IMR-90 (cell line): ENCODE results near the gene PHF20. TPM values are rescaled to one million over a fixed set of nuclear protein-coding genes. Genes with fewer than 3 reads are reported as not detected.

Source experiments
- ATAC-seq: fragments of 200-7000 bp; cut with Tn5 transposase; 2 replicates; pipeline ENCODE4 v1.9.1; 2020; ENCODE audit warnings: low read depth, mild to moderate bottlenecking, moderate library complexity
- BruUV-seq: library from RNA; stranded (reverse); fragments of 400-500 nt; replicated peaks from 2 replicates; lab custom pipeline; 2021; lab: Mats Ljungman, UMichigan
- CTCF ChIA-PET: fragments of 300-600 bp; formaldehyde crosslinking; extraction: SDS; loops from one replicate; lab custom pipeline; 2021; ENCODE audit warnings: antibody characterized with exemption; lab: Yijun Ruan, JAX
- POLR2A ChIA-PET: fragments of 300-600 bp; sonication (Branson Sonifier 250); formaldehyde crosslinking; loops from one replicate; lab custom pipeline; 2022; ENCODE audit warnings: antibody characterized with exemption; ENCODE audit not compliant: unreplicated experiment; lab: Charles Lee
- DNase-seq: peaks from one replicate; pipeline ENCODE4 v3.0.0; 2013
- H2AFZ ChIP-seq: replicated peaks from 2 replicates; pipeline ENCODE3; 2013; ENCODE audit warnings: low read length, mild to moderate bottlenecking; ENCODE audit not compliant: poor library complexity
- H2AK5ac ChIP-seq: 2 replicates; pipeline ENCODE4 v1.6.1; 2013; ENCODE audit warnings: low read depth, low read length, inconsistent platforms
- H2AK9ac ChIP-seq: replicated peaks from 2 replicates; pipeline ENCODE3; 2013; ENCODE audit warnings: mild to moderate bottlenecking, low read depth, low read length, moderate library complexity; ENCODE audit not compliant: poor library complexity
- H2BK120ac ChIP-seq: 2 replicates; pipeline ENCODE4 v1.6.1; 2013; ENCODE audit warnings: low read depth, low read length, inconsistent platforms
- H2BK15ac ChIP-seq: 3 replicates; pipeline ENCODE4 v1.6.1; 2013; ENCODE audit warnings: low read depth, low read length, inconsistent platforms
- H2BK20ac ChIP-seq: 2 replicates; pipeline ENCODE4 v1.6.1; 2013; ENCODE audit warnings: low read depth, mild to moderate bottlenecking, inconsistent platforms, low read length, moderate library complexity
- H2BK5ac ChIP-seq: 2 replicates; pipeline ENCODE4 v1.6.1; 2013; ENCODE audit warnings: mild to moderate bottlenecking, low read depth, low read length, inconsistent platforms; ENCODE audit not compliant: poor library complexity, severe bottlenecking
- H3K14ac ChIP-seq: replicated peaks from 2 replicates; pipeline ENCODE4 v1.6.1; 2013; ENCODE audit warnings: low read depth, low read length, inconsistent platforms
- H3K18ac ChIP-seq: 2 replicates; pipeline ENCODE4 v1.6.1; 2013; ENCODE audit warnings: low read depth, low read length, control low read depth
- H3K23ac ChIP-seq: 2 replicates; pipeline ENCODE4 v1.6.1; 2013; ENCODE audit warnings: low read depth, low read length, inconsistent platforms
- H3K27ac ChIP-seq: 2 replicates; pipeline ENCODE4 v1.5.1; 2013; ENCODE audit warnings: mild to moderate bottlenecking, control low read depth, low read length; ENCODE audit not compliant: insufficient read depth
- H3K27me3 ChIP-seq: 2 replicates; pipeline ENCODE4 v1.6.1; 2013; ENCODE audit warnings: low read length; ENCODE audit not compliant: control insufficient read depth, insufficient read depth
- H3K36me3 ChIP-seq: 2 replicates; pipeline ENCODE4 v1.6.1; 2013; ENCODE audit warnings: low read length, mixed read lengths; ENCODE audit not compliant: control insufficient read depth, insufficient read depth
- H3K4ac ChIP-seq: 2 replicates; pipeline ENCODE4 v1.6.1; 2013; ENCODE audit warnings: low read depth, low read length, inconsistent platforms
- H3K4me1 ChIP-seq: 2 replicates; pipeline ENCODE4 v1.6.1; 2013; ENCODE audit warnings: low read length, mixed read lengths; ENCODE audit not compliant: control insufficient read depth, insufficient read depth
- H3K4me2 ChIP-seq: 2 replicates; pipeline ENCODE4 v1.6.1; 2013; ENCODE audit warnings: low read depth, mild to moderate bottlenecking, control low read depth, low read length, moderate library complexity
- H3K4me3 ChIP-seq: 2 replicates; pipeline ENCODE4 v1.5.1; 2013; ENCODE audit warnings: low read depth, mild to moderate bottlenecking, control low read depth, low read length, moderate library complexity; ENCODE audit not compliant: insufficient read depth
- H3K56ac ChIP-seq: 2 replicates; pipeline ENCODE4 v1.6.1; 2013; ENCODE audit warnings: low read length, inconsistent platforms; ENCODE audit not compliant: insufficient read depth; ENCODE audit errors: extremely low read depth
- H3K79me1 ChIP-seq, 2 experiments: 2 replicates each; pipeline ENCODE4 v1.6.1; 2013; ENCODE audit warnings: low read length in 2 of 2, inconsistent platforms in 1 of 2, low read depth in 1 of 2
- H3K9ac ChIP-seq: 2 replicates; pipeline ENCODE4 v1.6.1; 2013; ENCODE audit warnings: low read depth, low read length, control low read depth
- H3K9me1 ChIP-seq: 2 replicates; pipeline ENCODE4 v1.6.1; 2013; ENCODE audit warnings: low read length, inconsistent platforms; ENCODE audit not compliant: insufficient read depth
- H3K9me3 ChIP-seq: 2 replicates; pipeline ENCODE4 v1.6.1; 2013; ENCODE audit warnings: low read length; ENCODE audit not compliant: control insufficient read depth, insufficient read depth
- H4K20me1 ChIP-seq: 2 replicates; pipeline ENCODE4 v1.6.1; 2013; ENCODE audit warnings: low read length, inconsistent platforms; ENCODE audit not compliant: insufficient read depth
- H4K5ac ChIP-seq: 2 replicates; pipeline ENCODE4 v1.6.1; 2013; ENCODE audit warnings: mild to moderate bottlenecking, low read depth, low read length, control low read depth
- H4K8ac ChIP-seq, 2 experiments: 2 replicates each; pipeline ENCODE4 v1.6.1; 2013; ENCODE audit warnings: low read depth in 2 of 2, low read length in 2 of 2, control low read depth in 1 of 2, inconsistent platforms in 1 of 2
- H4K91ac ChIP-seq: 2 replicates; pipeline ENCODE4 v1.6.1; 2013; ENCODE audit warnings: low read depth, low read length, inconsistent platforms; ENCODE audit not compliant: insufficient read depth
- BHLHE40 ChIP-seq: fragments of 150-350 bp; IDR thresholded peaks from 2 replicates; pipeline ENCODE4 v1.6.1; 2016; ENCODE audit warnings: mild to moderate bottlenecking, low read depth, low read length
- CEBPB ChIP-seq: IDR thresholded peaks from 2 replicates; pipeline ENCODE4 v1.6.1; 2012; ENCODE audit warnings: low read depth, low read length, improper control_type of control experiment
- CTCF ChIP-seq: conservative IDR thresholded peaks from 2 replicates; pipeline ENCODE4 v1.5.1; 2012; ENCODE audit warnings: mild to moderate bottlenecking, low read depth, low read length, improper control_type of control experiment
- ELK1 ChIP-seq: fragments of 150-350 bp; IDR thresholded peaks from 2 replicates; pipeline ENCODE4 v1.6.1; 2016; ENCODE audit warnings: low read depth, mild to moderate bottlenecking, low read length, moderate library complexity, borderline replicate concordance
- FOS ChIP-seq: fragments of 150-350 bp; IDR thresholded peaks from 2 replicates; pipeline ENCODE4 v1.6.1; 2016; ENCODE audit warnings: low read depth, low read length
- MAFK ChIP-seq: IDR thresholded peaks from 2 replicates; pipeline ENCODE4 v1.6.1; 2012; ENCODE audit warnings: low read depth, low read length, improper control_type of control experiment
- MAZ ChIP-seq: IDR thresholded peaks from 2 replicates; pipeline ENCODE4 v1.6.1; 2012; ENCODE audit warnings: low read depth, mild to moderate bottlenecking, low read length, improper control_type of control experiment, moderate library complexity, borderline replicate concordance
- MXI1 ChIP-seq: IDR thresholded peaks from 2 replicates; pipeline ENCODE4 v1.6.1; 2012; ENCODE audit warnings: low read depth, mild to moderate bottlenecking, low read length, moderate library complexity, borderline replicate concordance
- NFE2L2 ChIP-seq: fragments of 150-350 bp; IDR thresholded peaks from 2 replicates; pipeline ENCODE4 v1.6.1; 2016; ENCODE audit warnings: low read depth, mild to moderate bottlenecking, low read length
- POLR2A ChIP-seq: IDR thresholded peaks from 2 replicates; pipeline ENCODE4 v1.6.1; 2012; ENCODE audit warnings: mild to moderate bottlenecking, low read depth, low read length
- RAD21 ChIP-seq: IDR thresholded peaks from 2 replicates; pipeline ENCODE4 v1.6.1; 2012; ENCODE audit warnings: low read length, improper control_type of control experiment
- RCOR1 ChIP-seq: IDR thresholded peaks from 2 replicates; pipeline ENCODE4 v1.6.1; 2012; ENCODE audit warnings: mild to moderate bottlenecking, low read length, improper control_type of control experiment; ENCODE audit not compliant: insufficient replicate concordance
- RFX5 ChIP-seq: IDR thresholded peaks from 2 replicates; pipeline ENCODE4 v1.8.0; 2012; ENCODE audit warnings: low read depth, mild to moderate bottlenecking, low read length, moderate library complexity
- SMC3 ChIP-seq: fragments of 150-350 bp; IDR thresholded peaks from 2 replicates; pipeline ENCODE4 v1.6.1; 2016; ENCODE audit warnings: low read depth, mild to moderate bottlenecking, antibody characterized with exemption, low read length, moderate library complexity
- USF2 ChIP-seq: fragments of 150-350 bp; IDR thresholded peaks from 2 replicates; pipeline ENCODE4 v1.6.1; 2017; ENCODE audit warnings: mild to moderate bottlenecking, antibody characterized with exemption, low read length, low read depth
- WGBS, 2 experiments: methylation state at CpG; one replicate each; pipeline versions ENCODE4 v1.1.5 to v1.1.7; 2013; ENCODE audit warnings: missing lambda C conversion rate in 2 of 2; ENCODE audit not compliant: insufficient read length in 1 of 2; ENCODE audit errors: extremely low coverage in 2 of 2; 5-methylcytosine and 5-hydroxymethylcytosine counted together
- dilution Hi-C: fragments of 300-500 bp; cut with HindIII; formaldehyde crosslinking; loops from one replicate; pipeline ENCODE4 v1.14.3; 2018; ENCODE audit warnings: low sequenced_read_pairs; ENCODE audit not compliant: unreplicated experiment
- in situ Hi-C: fragments of 300-500 bp; cut with MboI; formaldehyde crosslinking; loops from 3 replicates; pipeline ENCODE4 v1.14.3; 2019; ENCODE audit warnings: low sequenced_read_pairs, inconsistent platforms, mixed read lengths
- intact Hi-C: fragments of 100-400 bp; cut with micrococcal nuclease; formaldehyde crosslinking; loops from 2 replicates; pipeline ENCODE4 v1.10.0; 2022
- polyA plus RNA-seq, 3 experiments: library from polyadenylated mRNA; depleted of rRNA; stranded (reverse); fragments of >200 nt; gene quantifications; 2 replicates each; pipeline ENCODE4 v1.2.3, GENCODE V29; 2012; ENCODE audit warnings: low replicate concordance in 1 of 3
- total RNA-seq: library from RNA; depleted of rRNA; stranded (reverse); fragments of >200 nt; gene quantifications from 2 replicates; pipeline ENCODE4 v1.2.3, GENCODE V29; 2012

Gene PHF20
- total and polyA plus RNA-seq, 2 of the 4 experiments (the other 2 are of a cell fraction) = 22.0 to 22.5 TPM

GRCh38 chr20:35828916-35829315, 57.1 kb downstream of the PHF20 start:
- Histone ChIP-seq H3K18ac (no peak overlapping the region), H4K91ac (no peak overlapping the region), H3K36me3 (no peaks in the 10 kb centered on the region), H2BK5ac (no peak overlapping the region), H2AFZ (no peak overlapping the region), H4K20me1 (peaks cover 6% of the 10 kb centered on the region; the same call in 1 of the 2 replicates), H3K4ac (no peak overlapping the region), H3K9me1 (peaks cover 11% of the 10 kb centered on the region), H3K4me3 (no peak overlapping the region), H3K4me2 (no peak overlapping the region), H2AK9ac (no peak overlapping the region), H3K27me3 (no peaks in the 10 kb centered on the region), H3K14ac (no peak overlapping the region), H2AK5ac (no peak overlapping the region), H2BK15ac (no peak overlapping the region), H4K8ac (no peak overlapping the region), H3K27ac (no peak overlapping the region), H3K23ac (no peak overlapping the region), H2BK120ac (no peak overlapping the region), H3K4me1 (peaks cover 2% of the 10 kb centered on the region), H2BK20ac (no peak overlapping the region), H3K9ac (no peak overlapping the region), H3K9me3 (no peaks in the 10 kb centered on the region), H4K5ac (no peak overlapping the region), H3K79me1 (peaks cover 26 to 81% of the 10 kb centered on the region in 2 experiments), H3K56ac (no peak overlapping the region)
- POLR2A ChIA-PET = no interaction called here
- in situ Hi-C loops (no loop called here), dilution Hi-C loops (no loop called here), intact Hi-C loops (no loop called here)
- no peak for DNase-seq
- no peak for ATAC-seq
- TF ChIP-seq ELK1 (no peak), NFE2L2 (no peak), FOS (no peak), USF2 (no peak), MAZ (no peak), BHLHE40 (no peak), RCOR1 (no peak), CEBPB (no peak), MXI1 (no peak), CTCF (no peak), SMC3 (no peak), RAD21 (no peak), MAFK (no peak), POLR2A (no peak), RFX5 (no peak)
- WGBS, 2 experiments = no CpG with 5 or more reads among the region's 4 CpGs
- BruUV-seq = no TSS peak
- CTCF ChIA-PET = no interaction called here
